ENCODE results near the gene SCEL. TPM values are rescaled to one million over a fixed set of nuclear protein-coding genes. Genes with fewer than 3 reads are reported as not detected.
A peak's percentile ranks its signal among the peaks of the same experiment; 100 is the strongest.

The SCEL gene, protein sequence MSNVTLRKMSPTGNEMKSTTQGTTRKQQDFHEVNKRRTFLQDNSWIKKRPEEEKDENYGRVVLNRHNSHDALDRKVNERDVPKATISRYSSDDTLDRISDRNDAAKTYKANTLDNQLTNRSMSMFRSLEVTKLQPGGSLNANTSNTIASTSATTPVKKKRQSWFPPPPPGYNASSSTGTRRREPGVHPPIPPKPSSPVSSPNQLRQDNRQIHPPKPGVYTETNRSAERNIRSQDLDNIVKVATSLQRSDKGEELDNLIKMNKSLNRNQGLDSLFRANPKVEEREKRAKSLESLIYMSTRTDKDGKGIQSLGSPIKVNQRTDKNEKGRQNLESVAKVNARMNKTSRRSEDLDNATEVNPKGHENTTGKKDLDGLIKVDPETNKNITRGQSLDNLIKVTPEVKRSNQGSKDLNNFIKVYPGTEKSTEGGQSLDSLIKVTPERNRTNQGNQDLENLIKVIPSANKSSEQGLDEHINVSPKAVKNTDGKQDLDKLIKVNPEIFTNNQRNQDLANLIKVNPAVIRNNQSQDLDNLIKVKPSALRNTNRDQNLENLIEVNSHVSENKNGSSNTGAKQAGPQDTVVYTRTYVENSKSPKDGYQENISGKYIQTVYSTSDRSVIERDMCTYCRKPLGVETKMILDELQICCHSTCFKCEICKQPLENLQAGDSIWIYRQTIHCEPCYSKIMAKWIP
- 0.04 TPM for polyA plus RNA-seq (2012; ENCODE audit: low read depth, missing spikeins)

DNA sequence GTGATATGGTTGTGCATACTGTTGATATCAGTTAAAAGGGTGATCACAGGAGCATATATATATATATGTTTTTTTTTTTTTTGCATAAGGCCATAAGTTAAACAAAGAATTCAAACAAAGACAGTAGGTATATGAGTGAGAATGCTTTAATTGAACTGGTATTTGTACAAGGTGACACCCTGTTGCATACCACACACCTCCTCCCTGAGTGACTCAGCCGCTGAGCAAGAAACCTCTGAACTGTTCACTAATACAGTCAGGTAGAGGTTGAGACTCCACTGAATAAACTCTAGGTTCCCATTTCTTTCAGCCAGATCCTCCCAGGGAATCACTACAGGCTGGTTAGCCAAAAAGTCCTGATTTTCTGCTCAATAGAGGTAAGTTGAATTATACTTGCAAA lies at the start of gene SCEL:
TSS of gene SCEL (plus strand) at position 259 of the 400 bp plus-strand sequence. CDS start 20,170 bp downstream, outside the sequence.
- DNase-seq (ENCODE audit: insufficient read length, low spot score): no peak
- no peak for FAIRE-seq
- TF ChIP-seq POLR2AphosphoS5 (IDR thresholded peaks at IDR 0.05; ENCODE audit: low read depth, low read length): no peak
- TF ChIP-seq SPI1 (IDR thresholded peaks at IDR 0.05; ENCODE audit: low read depth, low read length): no peak
- no peak for TF ChIP-seq POLR2A (IDR thresholded peaks at IDR 0.05; ENCODE audit: low read depth, low read length)
- no peak for TF ChIP-seq PAX5 (IDR thresholded peaks at IDR 0.05; ENCODE audit: insufficient read depth, low read length, severe bottlenecking)
- TF ChIP-seq TAF1 (IDR thresholded peaks at IDR 0.05; ENCODE audit: low read depth, low read length): no peak
- TF ChIP-seq POU2F2 (IDR thresholded peaks at IDR 0.05; ENCODE audit: low read depth, low read length): no peak

DNA sequence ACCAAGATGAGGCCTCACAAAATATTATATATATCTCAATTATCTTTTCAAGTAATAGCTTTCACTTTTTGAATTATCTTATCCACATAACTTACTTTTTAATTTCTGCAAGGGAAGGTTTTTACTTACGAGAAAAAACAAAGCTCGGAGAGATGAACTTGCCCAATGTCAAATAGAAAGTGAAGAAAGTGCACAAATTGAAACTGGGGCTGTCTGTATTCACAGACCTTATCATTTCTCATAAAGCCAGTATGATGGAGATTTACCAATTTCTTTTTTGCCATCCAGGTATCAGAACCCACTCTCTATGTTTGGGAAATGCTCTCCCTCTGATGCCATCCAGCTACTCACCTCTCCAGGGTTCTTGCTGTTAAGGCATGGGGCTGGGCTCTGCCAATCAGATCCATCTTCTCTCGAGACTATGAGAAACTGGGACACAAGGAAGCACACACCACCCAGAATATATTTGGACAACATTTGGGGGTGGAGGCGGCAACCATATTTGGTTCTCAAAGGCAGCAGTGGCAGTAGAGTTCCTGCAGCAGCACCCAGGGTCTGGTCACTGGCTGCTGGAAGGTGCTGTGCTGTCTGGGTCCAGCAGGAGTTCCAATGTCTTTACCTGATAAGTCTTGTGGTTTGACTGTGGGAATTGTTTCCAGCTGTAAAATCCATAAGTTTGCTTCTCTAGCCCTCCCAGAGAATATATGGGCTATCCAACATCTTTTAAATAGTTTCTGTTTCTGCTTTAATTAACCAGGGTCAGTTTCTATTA lies 45.8 kb upstream of the SCEL start:
- no peak for TF ChIP-seq POLR2AphosphoS5 (IDR thresholded peaks at IDR 0.05; ENCODE audit: low read depth, low read length)
- TF ChIP-seq SPI1 (IDR thresholded peaks at IDR 0.05; ENCODE audit: low read depth, low read length): no peak
- no peak for TF ChIP-seq POLR2A (IDR thresholded peaks at IDR 0.05; ENCODE audit: low read depth, low read length)
- TF ChIP-seq TAF1 (IDR thresholded peaks at IDR 0.05; ENCODE audit: low read depth, low read length): no peak
- TF ChIP-seq POU2F2 (IDR thresholded peaks at IDR 0.05; ENCODE audit: low read depth, low read length): no peak
- TF ChIP-seq PAX5 (IDR thresholded peaks at IDR 0.05; ENCODE audit: insufficient read depth, low read length, severe bottlenecking): no peak
- no peak for DNase-seq (ENCODE audit: insufficient read length, low spot score)
- FAIRE-seq: peak; percentile 47

DNA sequence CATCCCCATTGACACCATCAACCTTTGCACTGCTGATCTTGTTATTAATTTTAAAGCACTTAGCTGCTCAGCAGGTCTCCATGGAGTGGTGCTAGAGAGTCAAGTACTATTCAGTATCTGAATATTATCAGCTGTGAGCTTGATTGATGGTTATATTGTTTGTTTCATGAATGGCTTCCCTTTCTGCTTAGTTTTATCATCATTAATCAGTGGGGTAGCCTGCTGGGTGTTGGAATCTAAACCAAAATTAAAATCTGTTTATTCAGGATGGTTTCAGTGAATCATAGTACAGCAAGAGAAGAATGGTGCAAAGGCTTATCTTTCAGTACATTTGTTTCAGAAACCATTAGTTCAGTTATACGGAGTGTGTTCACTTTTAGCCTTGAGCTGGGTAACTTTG lies 42.5 kb upstream of the SCEL start:
- no peak for DNase-seq (ENCODE audit: insufficient read length, low spot score)
- peak; percentile 88 for FAIRE-seq
- TF ChIP-seq POLR2AphosphoS5 (IDR thresholded peaks at IDR 0.05; ENCODE audit: low read depth, low read length) (no peak), PAX5 (IDR thresholded peaks at IDR 0.05; ENCODE audit: insufficient read depth, low read length, severe bottlenecking) (no peak), SPI1 (IDR thresholded peaks at IDR 0.05; ENCODE audit: low read depth, low read length) (no peak), TAF1 (IDR thresholded peaks at IDR 0.05; ENCODE audit: low read depth, low read length) (no peak), POU2F2 (IDR thresholded peaks at IDR 0.05; ENCODE audit: low read depth, low read length) (no peak), POLR2A (IDR thresholded peaks at IDR 0.05; ENCODE audit: low read depth, low read length) (no peak)

DNA sequence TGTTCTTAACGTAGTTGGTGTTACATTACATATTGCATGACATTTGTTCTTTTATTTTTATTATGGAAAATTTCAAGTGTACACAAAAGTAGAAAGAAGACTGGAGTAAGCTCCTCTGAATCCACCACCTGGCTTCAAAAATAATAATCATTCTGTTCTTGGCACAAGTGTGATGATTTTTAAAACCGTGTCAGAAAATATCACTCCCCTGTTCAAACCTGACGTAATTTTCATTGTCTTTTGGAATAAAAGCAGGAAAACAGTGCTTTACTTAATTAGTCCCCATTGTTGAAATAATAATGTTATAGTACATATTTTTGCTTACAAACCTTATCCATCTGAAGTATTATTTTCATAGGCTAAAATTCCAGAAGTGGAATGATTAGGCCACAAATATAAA lies 41.3 kb upstream of the SCEL start:
- TF ChIP-seq POU2F2 (IDR thresholded peaks at IDR 0.05; ENCODE audit: low read depth, low read length): no peak
- no peak for TF ChIP-seq TAF1 (IDR thresholded peaks at IDR 0.05; ENCODE audit: low read depth, low read length)
- TF ChIP-seq POLR2A (IDR thresholded peaks at IDR 0.05; ENCODE audit: low read depth, low read length): no peak
- TF ChIP-seq PAX5 (IDR thresholded peaks at IDR 0.05; ENCODE audit: insufficient read depth, low read length, severe bottlenecking): no peak
- TF ChIP-seq SPI1 (IDR thresholded peaks at IDR 0.05; ENCODE audit: low read depth, low read length): no peak
- TF ChIP-seq POLR2AphosphoS5 (IDR thresholded peaks at IDR 0.05; ENCODE audit: low read depth, low read length): no peak
- DNase-seq (ENCODE audit: insufficient read length, low spot score) (no peak), FAIRE-seq (no peak)

DNA sequence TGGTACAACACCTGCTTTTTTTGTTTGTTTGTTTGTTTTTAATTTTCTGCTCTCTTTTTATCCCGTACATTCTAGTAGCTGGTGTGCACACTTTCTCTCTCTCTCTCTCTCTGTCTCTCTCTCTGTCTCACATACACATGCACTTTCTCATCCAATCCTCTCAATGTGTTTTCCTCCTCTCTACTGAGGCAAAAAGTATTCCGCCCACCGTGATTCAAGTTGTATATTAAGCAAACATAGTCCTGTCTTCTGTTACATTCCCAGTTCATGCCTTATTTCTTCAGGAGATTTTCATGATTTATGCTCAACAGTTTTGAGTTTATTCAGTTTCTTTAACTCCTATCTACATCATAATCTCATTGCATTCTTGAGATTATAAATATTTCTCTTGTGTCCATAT lies 38.2 kb upstream of the SCEL start:
- FAIRE-seq (no peak), DNase-seq (ENCODE audit: insufficient read length, low spot score) (no peak)
- TF ChIP-seq PAX5 (IDR thresholded peaks at IDR 0.05; ENCODE audit: insufficient read depth, low read length, severe bottlenecking) (no peak), POLR2A (IDR thresholded peaks at IDR 0.05; ENCODE audit: low read depth, low read length) (no peak)

DNA sequence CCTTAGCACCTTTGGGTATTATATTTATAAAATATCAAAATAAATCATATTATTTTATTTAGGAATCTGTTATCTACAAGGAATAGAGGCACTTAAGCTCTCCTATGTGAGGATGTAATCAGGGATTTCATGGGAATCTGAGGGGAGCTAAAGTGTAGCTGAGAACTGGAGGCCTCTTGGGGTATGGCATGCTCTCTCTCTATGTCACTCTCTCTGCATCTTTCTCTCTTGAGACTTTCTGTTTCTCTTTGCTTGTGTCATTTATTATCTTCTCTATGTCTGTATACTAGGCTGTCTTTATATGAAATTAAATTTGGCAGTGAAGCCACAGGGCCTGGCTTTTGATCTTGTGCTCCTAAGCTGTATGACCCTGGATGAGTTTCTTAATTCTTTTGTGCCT lies 37.7 kb upstream of the SCEL start:
- DNase-seq (ENCODE audit: insufficient read length, low spot score) (no peak), FAIRE-seq (no peak)
- TF ChIP-seq POLR2A (IDR thresholded peaks at IDR 0.05; ENCODE audit: low read depth, low read length): no peak
- no peak for TF ChIP-seq TAF1 (IDR thresholded peaks at IDR 0.05; ENCODE audit: low read depth, low read length)
- TF ChIP-seq PAX5 (IDR thresholded peaks at IDR 0.05; ENCODE audit: insufficient read depth, low read length, severe bottlenecking): no peak
- TF ChIP-seq POU2F2 (IDR thresholded peaks at IDR 0.05; ENCODE audit: low read depth, low read length): no peak

DNA sequence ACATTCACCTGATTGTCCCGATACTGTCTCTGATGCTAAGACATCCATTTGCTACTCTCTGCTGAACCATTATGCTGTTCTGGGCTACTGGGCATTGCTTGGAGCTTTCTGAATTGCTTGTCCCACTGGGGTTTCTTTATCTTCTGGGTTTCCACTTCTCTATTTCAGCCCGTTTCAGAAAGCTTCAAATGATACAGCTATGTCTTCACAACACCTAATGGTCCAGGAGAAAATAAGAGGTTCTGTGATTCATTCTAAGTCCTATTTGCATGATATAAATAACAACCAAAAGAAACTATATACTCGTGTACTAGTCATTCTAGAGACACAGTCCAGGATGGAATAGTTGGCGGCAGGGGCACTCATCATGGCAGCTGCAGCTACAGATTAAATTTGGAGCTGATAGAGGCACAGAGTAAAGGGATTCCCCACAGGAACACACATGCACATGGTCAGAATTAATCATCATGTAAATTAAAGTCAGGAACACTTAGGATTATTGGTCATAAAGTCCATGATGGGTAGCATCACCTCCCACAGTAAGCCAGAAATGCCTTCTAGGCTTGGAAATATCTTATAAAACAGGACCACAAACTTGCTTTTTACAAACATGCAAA lies 33.3 kb upstream of the SCEL start:
- no peak for TF ChIP-seq POLR2A (IDR thresholded peaks at IDR 0.05; ENCODE audit: low read depth, low read length)
- no peak for TF ChIP-seq POU2F2 (IDR thresholded peaks at IDR 0.05; ENCODE audit: low read depth, low read length)
- peak; percentile 87 for TF ChIP-seq SPI1 (IDR thresholded peaks at IDR 0.05; ENCODE audit: low read depth, low read length)
- TF ChIP-seq TAF1 (IDR thresholded peaks at IDR 0.05; ENCODE audit: low read depth, low read length): no peak
- peak; percentile 59 for FAIRE-seq
- no peak for DNase-seq (ENCODE audit: insufficient read length, low spot score)

DNA sequence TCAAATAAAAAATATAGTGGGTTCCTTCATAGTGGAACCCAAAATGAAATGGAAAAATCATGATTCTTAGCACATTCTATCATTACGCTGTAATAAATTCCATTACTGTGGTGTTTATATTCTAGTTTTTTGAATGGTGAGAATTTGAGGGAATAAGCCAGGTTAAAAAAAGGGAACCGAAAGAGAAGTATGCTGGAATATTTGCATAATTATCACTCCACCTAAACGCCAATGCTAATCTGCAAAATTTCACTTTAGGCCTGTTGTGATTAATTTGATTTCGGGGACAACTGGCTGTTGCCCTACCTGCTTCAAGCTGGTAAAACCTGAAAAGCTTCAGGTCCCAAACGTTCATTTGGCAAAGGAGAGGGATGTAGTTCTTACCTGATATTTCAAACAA lies 32.1 kb upstream of the SCEL start:
- DNase-seq (ENCODE audit: insufficient read length, low spot score) (no peak), FAIRE-seq (peak; percentile 77)
- TF ChIP-seq SPI1 (IDR thresholded peaks at IDR 0.05; ENCODE audit: low read depth, low read length) (peak; percentile 80), POLR2A (IDR thresholded peaks at IDR 0.05; ENCODE audit: low read depth, low read length) (no peak)

DNA sequence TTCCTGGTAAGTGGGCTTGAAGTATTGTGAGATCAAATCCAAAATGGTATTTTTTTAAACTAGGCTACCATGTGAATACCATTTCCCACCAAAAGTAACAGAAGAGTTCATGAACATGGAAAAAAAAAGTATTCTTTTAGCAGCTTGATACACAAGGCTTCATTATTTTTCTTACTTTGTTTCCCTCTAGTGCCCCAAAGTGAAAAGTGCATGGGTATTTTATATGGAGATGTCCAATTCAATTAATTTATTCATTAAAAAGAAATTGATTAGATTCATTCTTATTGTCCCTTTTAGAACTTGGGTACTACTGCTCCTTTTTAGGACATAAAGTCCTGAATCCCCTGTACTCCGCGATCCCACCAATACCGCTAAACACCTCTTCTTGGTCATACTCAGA lies 28.6 kb upstream of the SCEL start:
- no peak for DNase-seq (ENCODE audit: insufficient read length, low spot score)
- TF ChIP-seq TAF1 (IDR thresholded peaks at IDR 0.05; ENCODE audit: low read depth, low read length) (no peak), POU2F2 (IDR thresholded peaks at IDR 0.05; ENCODE audit: low read depth, low read length) (no peak), POLR2AphosphoS5 (IDR thresholded peaks at IDR 0.05; ENCODE audit: low read depth, low read length) (no peak), POLR2A (IDR thresholded peaks at IDR 0.05; ENCODE audit: low read depth, low read length) (no peak), SPI1 (IDR thresholded peaks at IDR 0.05; ENCODE audit: low read depth, low read length) (no peak), PAX5 (IDR thresholded peaks at IDR 0.05; ENCODE audit: insufficient read depth, low read length, severe bottlenecking) (no peak)

More for the DNA sequence above, 28.6 kb upstream of the SCEL start:
- no peak for FAIRE-seq

Measured in GM12891 (cell line).